Stimulated activated CD4-positive, alpha-beta T cell treated with anti-CD3 and anti-CD28 coated beads, TNF-alpha, amount 100 ng/mL, for 24 hours (primary cell): ENCODE data around the gene CGB3.
"Not testable (repeated sequence)": the region's sequence is repeated elsewhere in the genome, so short reads cannot be mapped to it uniquely, and the experiment has no call there.

Source experiments
- DNase-seq, 3 experiments: peaks; one replicate each; pipeline ENCODE4 v3.0.0-alpha.2; 2020; ENCODE audit warnings: low read depth in 3 of 3

CGB3 gene

DNA sequence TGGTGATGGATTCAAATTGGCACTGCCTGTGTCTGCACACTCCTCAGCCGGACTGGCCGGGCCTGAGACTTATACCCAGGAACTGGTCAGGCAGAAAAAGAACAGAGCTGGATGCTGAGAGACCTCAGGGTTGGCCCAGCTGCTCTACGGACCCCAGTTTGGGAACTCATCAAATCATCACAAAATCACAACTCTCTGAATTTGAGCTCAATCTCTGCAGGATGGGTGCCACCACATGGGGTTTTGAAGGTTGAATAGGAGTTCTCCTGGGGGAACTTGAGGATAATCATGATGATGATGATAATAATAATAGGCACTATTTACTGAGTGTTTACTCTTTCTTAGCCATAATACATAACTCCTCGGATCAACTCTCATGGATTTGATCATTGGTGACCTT lies 18.5 kb upstream of the CGB3 start:
- DNase-seq: not testable (repeated sequence)

DNA sequence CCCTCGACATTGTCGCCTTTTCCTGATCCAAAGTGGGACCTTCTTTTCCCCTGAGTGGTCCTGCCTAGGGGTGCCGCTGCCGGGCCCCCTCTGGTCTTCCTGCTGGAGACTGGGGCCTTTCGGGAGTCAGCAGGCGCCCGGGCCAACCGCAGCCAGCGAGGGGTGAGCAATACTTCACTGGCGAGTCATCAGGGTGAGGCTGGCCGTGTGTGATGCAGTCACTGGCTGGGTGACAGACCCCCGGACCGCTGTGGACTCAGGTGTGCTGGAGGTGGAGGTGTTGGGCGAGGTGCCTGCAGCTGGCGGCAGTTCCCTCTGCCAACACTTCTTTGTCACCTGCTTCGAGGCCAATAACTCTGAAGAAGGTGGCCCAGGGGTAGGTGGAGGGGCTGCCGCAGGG lies 18.0 kb upstream of the CGB3 start:
- DNase-seq: no peak

- not testable (repeated sequence) for DNase-seq
Observed at GRCh38 chr19:49039736-49040135, 15.6 kb upstream of the CGB3 start.

GRCh38 chr19:49038557-49039276 lies 14.6 kb upstream of the CGB3 start:
- DNase-seq: not testable (repeated sequence)

DNA sequence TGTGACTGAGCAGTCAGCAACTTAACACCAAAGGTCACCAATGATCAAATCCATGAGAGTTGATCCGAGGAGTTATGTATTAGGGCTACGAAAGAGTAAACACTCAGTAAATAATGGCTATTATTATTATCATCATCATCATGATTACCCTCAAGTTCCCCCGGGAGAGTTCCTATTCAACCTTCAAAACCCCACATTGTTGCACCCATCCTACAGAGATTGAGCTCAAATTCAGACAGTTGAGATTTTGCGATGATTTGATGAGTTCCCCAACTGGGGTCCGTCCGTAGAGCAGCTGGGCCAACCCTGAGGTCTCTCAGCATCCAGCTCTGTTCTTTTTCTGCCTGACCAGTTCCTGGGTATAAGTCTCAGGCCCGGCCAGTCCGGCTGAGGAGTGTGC lies 14.0 kb upstream of the CGB3 start:
- DNase-seq: not testable (repeated sequence)

DNA sequence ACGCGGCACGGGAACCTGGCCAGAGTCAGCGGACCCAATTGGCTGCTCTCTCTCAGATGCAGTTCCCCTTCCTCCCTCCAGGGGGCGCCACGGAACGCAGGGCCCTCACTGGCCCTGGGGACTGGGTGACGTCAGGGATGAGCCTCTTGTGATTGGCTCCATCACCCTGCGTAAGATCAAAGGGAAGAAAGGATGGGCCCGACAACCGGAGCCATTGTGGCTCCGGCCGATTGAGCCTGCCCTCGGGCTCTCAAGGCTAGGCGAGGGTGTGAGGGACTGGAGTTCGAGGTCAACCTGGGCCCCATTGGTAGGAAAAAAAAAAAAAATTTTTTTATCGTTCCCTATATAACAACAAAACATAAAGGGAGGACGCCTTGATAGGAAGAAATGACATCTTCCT lies 12.7 kb upstream of the CGB3 start, which contains the start of gene CGB1:
Gene CGB1, minus strand, starts transcription at position 81 of the 400 bp plus-strand sequence. CDS start 184 bp downstream, outside the sequence.
- DNase-seq: peak in 1 of 3 experiments; percentile 53

- peak in 2 of 3 experiments; percentile 27 to 77 for DNase-seq
Observed at GRCh38 chr19:49031642-49032301, 7.6 kb upstream of the CGB3 start, which contains the start of gene CGB2. Gene CGB2, plus strand, starts transcription at chr19:49031890. Its CDS starts 206 bp downstream, at chr19:49032096.

DNA sequence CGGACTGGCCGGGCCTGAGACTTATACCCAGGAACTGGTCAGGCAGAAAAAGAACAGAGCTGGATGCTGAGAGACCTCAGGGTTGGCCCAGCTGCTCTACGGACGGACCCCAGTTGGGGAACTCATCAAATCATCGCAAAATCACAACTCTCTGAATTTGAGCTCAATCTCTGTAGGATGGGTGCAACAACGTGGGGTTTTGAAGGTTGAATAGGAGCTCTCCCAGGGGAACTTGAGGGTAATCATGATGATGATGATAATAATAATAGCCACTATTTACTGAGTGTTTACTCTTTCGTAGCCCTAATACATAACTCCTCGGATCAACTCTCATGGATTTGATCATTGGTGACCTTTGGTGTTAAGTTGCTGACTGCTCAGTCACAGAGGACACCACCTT lies 6.2 kb upstream of the CGB3 start:
- not testable (repeated sequence) for DNase-seq

- DNase-seq: not testable (repeated sequence)
Observed at GRCh38 chr19:49029749-49030148, 5.6 kb upstream of the CGB3 start.

DNA sequence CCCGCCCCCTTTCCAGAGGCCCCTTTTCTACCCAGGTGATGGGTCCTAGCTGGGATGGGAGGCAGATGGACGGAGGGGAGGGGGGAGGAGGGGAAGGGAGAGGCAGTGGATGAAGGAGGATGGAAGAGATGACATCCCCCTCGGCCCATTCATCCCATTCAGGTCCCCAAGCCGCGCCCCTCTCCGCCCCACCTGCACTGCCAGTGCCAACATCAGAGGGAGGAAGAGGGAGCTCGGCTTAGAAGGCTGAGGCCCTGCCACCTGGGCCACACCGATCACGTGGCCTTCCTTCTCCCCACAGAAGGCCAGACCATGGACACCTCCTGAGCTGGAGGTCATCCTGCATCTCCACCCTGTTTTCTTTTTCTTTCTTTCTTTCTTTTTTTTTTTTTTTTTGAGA lies 4.6 kb upstream of the CGB3 start:
- DNase-seq: not testable (repeated sequence)

GRCh38 chr19:49025599-49025998 lies 1.5 kb upstream of the CGB3 start:
- DNase-seq: not testable (repeated sequence)

GRCh38 chr19:49025088-49025487 lies 955 bp upstream of the CGB3 start:
- DNase-seq: not testable (repeated sequence)

GRCh38 chr19:49022116-49022515 lies 2.0 kb downstream of the CGB3 start:
- no peak for DNase-seq

DNA sequence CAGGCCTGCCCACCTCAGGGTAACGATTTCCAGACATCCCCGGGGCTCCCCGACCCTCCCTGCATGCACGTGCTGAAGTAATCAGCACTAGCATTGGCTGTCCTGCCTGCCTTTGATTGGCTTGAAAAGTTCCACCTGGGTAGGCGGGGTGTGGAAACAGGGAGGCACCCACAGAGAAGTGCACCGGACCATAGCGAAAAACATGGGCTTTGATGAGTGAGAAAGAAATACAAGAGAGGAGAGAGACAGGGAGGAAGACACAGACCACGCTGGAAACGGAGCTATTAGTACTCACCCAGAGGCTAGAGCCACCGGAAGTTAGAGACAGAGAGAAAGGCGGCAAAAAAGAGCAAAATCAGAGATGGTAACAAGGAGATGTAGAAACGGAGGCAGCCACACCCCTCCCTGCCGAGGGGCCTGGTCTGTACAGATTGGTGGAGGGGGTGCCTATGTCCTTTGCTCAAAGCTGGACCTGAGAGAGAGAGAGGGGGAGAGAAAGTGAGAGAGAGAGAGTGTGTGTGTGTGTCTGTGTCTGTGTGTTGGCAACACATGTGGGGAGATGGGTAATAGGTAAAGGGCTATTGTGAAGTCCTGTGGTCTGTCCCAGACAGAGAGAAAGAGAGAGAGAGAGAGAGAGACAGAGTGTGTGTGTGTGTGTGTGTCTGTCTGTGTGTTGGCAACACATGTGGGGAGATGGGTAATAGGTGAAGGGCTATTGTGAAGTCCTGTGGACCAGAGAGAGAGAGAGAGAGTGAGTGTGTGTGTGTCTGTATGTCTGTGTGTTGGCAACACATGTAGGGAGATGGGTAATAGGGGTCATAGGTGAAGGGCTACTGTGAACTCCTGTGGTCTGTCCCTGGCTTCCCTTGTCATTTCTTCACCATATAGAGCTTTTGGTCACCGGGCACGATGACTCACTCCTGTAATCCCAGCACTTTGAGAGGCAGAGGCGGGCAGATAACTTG lies 2.9 kb downstream of the CGB3 start:
- DNase-seq: no peak

GRCh38 chr19:49020342-49020741 lies 3.8 kb downstream of the CGB3 start:
- DNase-seq: no peak

- peak in 2 of 3 experiments; percentile 40 to 67 for DNase-seq
Observed at GRCh38 chr19:49019242-49019932, 4.7 kb downstream of the CGB3 start.

GRCh38 chr19:49018388-49019241 lies 5.5 kb downstream of the CGB3 start:
- DNase-seq: not testable (repeated sequence)

DNA sequence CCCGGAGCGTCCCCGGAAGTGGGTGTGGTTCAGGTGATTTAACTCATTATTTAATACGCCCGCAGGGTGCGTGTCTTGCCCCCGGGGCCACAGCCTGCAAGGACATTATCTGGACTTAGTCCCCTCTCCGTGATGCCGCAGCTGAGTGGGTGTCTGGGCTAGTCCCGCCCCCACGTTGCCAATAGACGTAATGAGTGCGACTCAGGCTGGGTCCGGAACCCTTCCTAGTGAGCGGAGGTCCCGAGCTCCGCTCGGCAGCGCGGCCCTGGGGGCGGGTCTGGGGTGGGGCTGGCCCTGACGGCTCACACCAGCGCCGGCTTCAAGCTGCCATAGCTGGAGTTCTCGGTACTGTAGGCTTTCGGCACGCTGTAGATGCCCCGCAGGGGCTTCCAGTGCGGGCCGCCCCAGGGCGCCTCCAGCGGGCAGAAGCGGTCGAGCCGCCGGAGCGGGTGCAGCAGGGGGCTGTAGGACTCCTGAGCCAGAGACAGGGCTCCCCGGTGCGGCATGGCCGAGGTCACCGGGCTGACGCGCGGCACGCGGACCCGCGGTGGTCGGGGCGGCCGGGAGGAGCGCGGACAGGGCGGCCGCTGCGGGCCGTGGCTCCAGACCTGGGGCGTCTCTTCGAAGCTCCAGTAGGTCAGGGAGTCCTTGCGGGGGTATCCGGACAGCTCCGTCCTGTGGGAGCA lies 6.3 kb downstream of the CGB3 start:
- DNase-seq: peak; percentile 28 to 61 (median 29)

DNA sequence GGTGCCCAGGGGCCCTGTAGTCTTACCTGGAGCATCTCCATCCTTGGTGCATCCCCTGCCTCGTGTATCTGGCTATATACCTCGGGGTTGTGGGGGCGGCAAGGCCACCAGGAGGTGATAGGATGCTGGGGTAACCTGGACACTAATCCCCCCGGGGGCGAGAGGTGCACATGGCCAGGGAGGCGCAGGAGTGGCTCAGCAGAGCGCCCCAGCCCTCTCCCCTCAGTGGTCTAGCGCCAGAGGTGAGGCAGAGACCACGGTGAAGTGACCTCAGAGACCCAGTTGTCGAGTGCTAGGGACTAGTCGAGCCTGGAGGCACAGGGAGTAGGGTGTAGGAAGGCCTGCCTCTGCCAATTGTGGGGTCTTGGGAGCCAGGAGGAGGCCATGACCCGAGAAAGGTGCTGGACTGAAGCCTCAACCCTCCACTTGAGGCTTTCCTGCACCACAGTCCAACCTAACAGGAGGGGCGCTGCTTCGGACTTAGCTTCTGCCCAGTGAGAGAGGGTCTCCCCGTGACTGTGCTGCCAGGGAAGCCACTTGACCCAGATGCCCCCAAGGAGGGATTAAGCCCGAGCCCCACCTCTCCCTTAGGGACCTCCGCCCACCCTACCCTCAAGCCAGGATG lies 7.0 kb downstream of the CGB3 start, which contains the start of gene LHB:
Gene LHB, minus strand, starts transcription at position 51 of the 625 bp plus-strand sequence. Its CDS starts 10 bp downstream, at position 41.
- DNase-seq: no peak
